Endothelial cell of umbilical vein (primary cell): ENCODE measurements around the gene RANBP17. TPM values are rescaled to one million over a fixed set of nuclear protein-coding genes. Genes with fewer than 3 reads are reported as not detected.

ENCODE experiments used
- BruUV-seq: library from RNA; stranded (reverse); fragments of 400-500 nt; replicated peaks from 2 replicates; lab custom pipeline; 2021; lab: Mats Ljungman, UMichigan
- CTCF ChIA-PET: fragments of 300-600, 350-600 bp; sonication (Branson Sonifier 250); formaldehyde crosslinking; loops from one replicate; lab custom pipeline; 2021; ENCODE audit warnings: antibody characterized with exemption, inconsistent platforms; lab: Charles Lee
- POLR2A ChIA-PET: fragments of 300-600, 350-600 bp; sonication (Branson Sonifier 250); formaldehyde crosslinking; loops from one replicate; lab custom pipeline; 2021; ENCODE audit warnings: antibody characterized with exemption, inconsistent platforms; lab: Charles Lee
- DNase-seq: peaks from one replicate; pipeline ENCODE4 v3.0.0-alpha.2; 2011; ENCODE audit warnings: low read depth, low spot score
- FAIRE-seq: peaks from 2 replicates; lab custom pipeline; 2011; peaks lifted over from hg19 to GRCh38; lab: Jason Lieb, UNC
- H2AFZ ChIP-seq: 2 replicates; pipeline ENCODE4 v1.6.0; 2012; ENCODE audit warnings: low read depth, low read length, control low read depth, inconsistent platforms
- H3K27ac ChIP-seq: 2 replicates; pipeline ENCODE4 v1.5.1; 2011; ENCODE audit warnings: low read depth, mild to moderate bottlenecking, control low read depth, low read length, moderate library complexity; ENCODE audit not compliant: insufficient read depth
- H3K27me3 ChIP-seq, 2 experiments: 2 replicates each; pipeline versions ENCODE4 v1.6.0 to v1.6.1; 2011; ENCODE audit warnings: low read length in 2 of 2, mixed read lengths in 1 of 2; ENCODE audit not compliant: control insufficient read depth in 2 of 2, insufficient read depth in 2 of 2
- H3K36me3 ChIP-seq, 2 experiments: 2 replicates in 1 of 2; 3 replicates in 1 of 2; pipeline ENCODE4 v1.5.1; 2011; ENCODE audit warnings: low read length in 2 of 2, mild to moderate bottlenecking in 1 of 2, moderate library complexity in 1 of 2; ENCODE audit not compliant: control insufficient read depth in 2 of 2, insufficient read depth in 2 of 2; ENCODE audit errors: extremely low read depth in 1 of 2
- H3K4me1 ChIP-seq: 3 replicates; pipeline ENCODE4 v1.5.1; 2011; ENCODE audit warnings: mild to moderate bottlenecking, low read length; ENCODE audit not compliant: control insufficient read depth, insufficient read depth; ENCODE audit errors: extremely low read depth
- H3K4me2 ChIP-seq: 2 replicates; pipeline ENCODE4 v1.6.1; 2011; ENCODE audit warnings: low read length, control low read depth, mixed read lengths; ENCODE audit not compliant: insufficient read depth
- H3K4me3 ChIP-seq, 3 experiments: fragments of 200-600 bp in 1 of 3; sonication (generic), shearing (Covaris generic) in 1 of 3; replicated peaks in 1 of 3; 2 replicates each; pipeline ENCODE4 v1.5.1; 2011 to 2016; ENCODE audit warnings: control low read depth in 3 of 3, low read length in 3 of 3, mild to moderate bottlenecking in 2 of 3, inconsistent platforms in 1 of 3, low read depth in 1 of 3, moderate library complexity in 1 of 3; ENCODE audit not compliant: insufficient read depth in 1 of 3
- H3K79me2 ChIP-seq: 2 replicates; pipeline ENCODE4 v1.6.0; 2012; ENCODE audit warnings: low read length, inconsistent platforms; ENCODE audit not compliant: control insufficient read depth, insufficient read depth
- H3K9ac ChIP-seq: replicated peaks from 2 replicates; pipeline ENCODE3; 2011; ENCODE audit warnings: low read length, control low read depth; ENCODE audit not compliant: insufficient read depth; ENCODE audit errors: extremely low read depth
- H3K9me1 ChIP-seq: replicated peaks from 3 replicates; pipeline ENCODE4 v1.6.0; 2011; ENCODE audit warnings: mild to moderate bottlenecking, low read length; ENCODE audit not compliant: control insufficient read depth, insufficient read depth; ENCODE audit errors: extremely low read depth
- H3K9me3 ChIP-seq: replicated peaks from 2 replicates; pipeline ENCODE4 v1.5.1; 2012; ENCODE audit warnings: low read length, inconsistent platforms; ENCODE audit not compliant: control insufficient read depth, insufficient read depth
- H4K20me1 ChIP-seq: replicated peaks from 2 replicates; pipeline ENCODE3; 2011; ENCODE audit warnings: mild to moderate bottlenecking, low read length; ENCODE audit not compliant: control insufficient read depth, insufficient read depth; ENCODE audit errors: extremely low read depth
- EZH2 ChIP-seq: IDR thresholded peaks from 2 replicates; pipeline ENCODE4 v1.6.1; 2012; ENCODE audit warnings: borderline replicate concordance, low read depth, mild to moderate bottlenecking, moderate library complexity, low read length, inconsistent platforms; ENCODE audit not compliant: severe bottlenecking
- GATA2 ChIP-seq: IDR thresholded peaks from 2 replicates; pipeline ENCODE4 v1.7.0; 2011; ENCODE audit warnings: low read depth, mild to moderate bottlenecking, moderate library complexity, mixed read lengths, low read length; ENCODE audit not compliant: insufficient read length, insufficient read depth
- JUN ChIP-seq: IDR thresholded peaks from 2 replicates; pipeline ENCODE4 v1.6.1; 2011; ENCODE audit warnings: borderline replicate concordance, low read depth; ENCODE audit not compliant: insufficient read length, insufficient read depth
- MYC ChIP-seq: IDR thresholded peaks from one replicate; pipeline ENCODE4 v1.6.1; 2011; ENCODE audit warnings: mild to moderate bottlenecking, low read depth, low read length
- POLR2A ChIP-seq: IDR thresholded peaks from 2 replicates; pipeline ENCODE4 v1.6.1; 2012; ENCODE audit warnings: low read depth, mild to moderate bottlenecking, control low read depth, low read length
- POLR2AphosphoS5 ChIP-seq: IDR thresholded peaks from 2 replicates; pipeline ENCODE4 v1.6.1; 2012; ENCODE audit warnings: low read depth, mild to moderate bottlenecking, control low read depth, low read length, moderate library complexity; ENCODE audit not compliant: insufficient read depth
- dilution Hi-C: fragments of 300-500 bp; cut with MboI; formaldehyde crosslinking; loops from one replicate; pipeline ENCODE4 v1.15.0; 2019; ENCODE audit warnings: low sequenced_read_pairs; ENCODE audit not compliant: extremely low pct_ligation_motif_present
- intact Hi-C: fragments of 100-400 bp; cut with micrococcal nuclease; formaldehyde crosslinking; loops from one replicate; pipeline ENCODE4 v1.10.0; 2022
- polyA plus RNA-seq, 4 experiments: library from polyadenylated mRNA; depleted of rRNA in 3 of 4; stranded (reverse) in 3 of 4; unstranded in 1 of 4; fragments of >200 nt; gene quantifications; 2 replicates each; pipeline versions ENCODE4 v1.2.1 to v1.2.3, GENCODE V29; 2011 to 2012; ENCODE audit warnings: missing spikeins in 1 of 4
- total RNA-seq: library from RNA; stranded (reverse); gene quantifications from 2 replicates; pipeline ENCODE4 v1.2.3, GENCODE V29; 2021

Gene RANBP17
- total and polyA plus RNA-seq, 2 donors (not counting 3 experiments of a cell fraction or from before 2014, with no cell fraction given) = 5.6 to 13.6 TPM

GRCh38 chr5:171318026-171318425 lies 456.2 kb downstream of the RANBP17 start:
- intact Hi-C loops (loop anchor here (10.0 kb wide), 1 partner anchor 453 kb away; the partner anchor contains the start of gene RANBP17), dilution Hi-C loops (no loop called here)
- Histone ChIP-seq H3K4me2 (no peak overlapping the region), H3K27me3 (peaks cover 79 to 88% of the 10 kb centered on the region in 2 experiments), H3K9me3 (no peaks in the 10 kb centered on the region), H3K9ac (no peak overlapping the region), H3K4me3 (no peak overlapping the region), H3K9me1 (no peaks in the 10 kb centered on the region), H2AFZ (no peak overlapping the region), H3K36me3 (no peaks in the 10 kb centered on the region), H3K27ac (no peak overlapping the region), H4K20me1 (no peaks in the 10 kb centered on the region), H3K4me1 (no peaks in the 10 kb centered on the region), H3K79me2 (no peaks in the 10 kb centered on the region)
- BruUV-seq = no TSS peak
- FAIRE-seq = no peak
- TF ChIP-seq JUN = no peak
- TF ChIP-seq POLR2AphosphoS5 = no peak
- TF ChIP-seq MYC = no peak
- no peak for TF ChIP-seq EZH2
- no peak for TF ChIP-seq GATA2
- no peak for DNase-seq
- POLR2A ChIA-PET = interaction anchor here (0.9 kb wide), 1 partner anchor 69 kb away, joined by 3 read pairs; no protein-coding TSS in a partner anchor
- CTCF ChIA-PET = interaction anchor here (1.1 to 1.3 kb wide), 4 partner anchors 24 to 123 kb away, joined by 3 to 5 read pairs (median 4); no protein-coding TSS in a partner anchor

- DNase-seq = no peak
- Histone ChIP-seq H3K4me3 (no peak overlapping the region), H3K9ac (no peak overlapping the region), H4K20me1 (no peaks in the 10 kb centered on the region), H3K36me3 (no peaks in the 10 kb centered on the region), H3K4me1 (no peaks in the 10 kb centered on the region), H3K9me3 (no peaks in the 10 kb centered on the region), H3K27me3 (peaks cover 64 to 76% of the 10 kb centered on the region in 2 experiments), H3K4me2 (no peak overlapping the region), H3K9me1 (no peaks in the 10 kb centered on the region), H3K79me2 (no peaks in the 10 kb centered on the region), H2AFZ (no peak overlapping the region), H3K27ac (no peak overlapping the region)
- intact Hi-C loops = no loop called here
- TF ChIP-seq POLR2A = no peak
- no peak for TF ChIP-seq MYC
- TF ChIP-seq JUN = no peak
- no peak for TF ChIP-seq GATA2
- no TSS peak for BruUV-seq
- POLR2A ChIA-PET = no interaction called here
- no peak for FAIRE-seq
- CTCF ChIA-PET = interaction anchor here (1.2 to 2.4 kb wide), 2 partner anchors 21 to 114 kb away, joined by 3 to 6 read pairs; no protein-coding TSS in a partner anchor
- dilution Hi-C loops = no loop called here
Observed at GRCh38 chr5:171321447-171321846, 459.6 kb downstream of the RANBP17 start.
